Measurements from ENCODE around the gene FAM200A.

FAM200A gene

GRCh38 chr7:99499721-99500636 is 51.9 kb downstream of the FAM200A start, which contains the start of gene ZNF394:
ZNF394 (minus strand) TSS chr7:99500281; CDS start chr7:99500093, 188 bp downstream.
- peak; percentile 86 to 88 for DNase-seq

GRCh38 chr7:99499371-99499720 is 52.6 kb downstream of the FAM200A start:
- no peak for DNase-seq

GRCh38 chr7:99498546-99498944 is 53.4 kb downstream of the FAM200A start:
- no peak for DNase-seq

- DNase-seq: no peak
Measured at GRCh38 chr7:99497766-99498545, 54.0 kb downstream of the FAM200A start.
